SK-N-SH (cell line): ENCODE results near the gene OGG1. TPM values are rescaled to one million over a fixed set of nuclear protein-coding genes. Genes with fewer than 3 reads are reported as not detected.

Experiments used
- CTCF ChIA-PET: fragments of 300-600, 350-600 bp; formaldehyde crosslinking; extraction: SDS; loops from one replicate; lab custom pipeline; 2021; lab: Yijun Ruan, JAX
- POLR2A ChIA-PET: fragments of 350-600 bp; sonication (Branson Sonifier 250); formaldehyde crosslinking; extraction: SDS; loops from one replicate; lab custom pipeline; 2020; ENCODE audit warnings: antibody characterized with exemption, inconsistent platforms; lab: Yijun Ruan, JAX
- DNase-seq: peaks from one replicate; pipeline ENCODE4 v3.0.0; 2012
- H2AFZ ChIP-seq: fragments of 200-600 bp; sonication (generic); 2 replicates; pipeline ENCODE4 v1.8.1; 2016; ENCODE audit warnings: antibody characterized with exemption, mild to moderate bottlenecking, low read depth
- H3F3A ChIP-seq: fragments of 200-600 bp; sonication (generic); replicated peaks from 2 replicates; pipeline ENCODE3; 2016; ENCODE audit warnings: antibody characterized with exemption, mild to moderate bottlenecking; ENCODE audit not compliant: insufficient read depth
- H3K27ac ChIP-seq, 2 experiments: fragments of 200-500 bp in 1 of 2; fragments of 200-600 bp in 1 of 2; sonication (Bioruptor generic) in 1 of 2; sonication (generic), shearing (Covaris generic) in 1 of 2; 2 replicates each; pipeline versions ENCODE4 v1.5.1 to v1.6.1; 2014 to 2016; ENCODE audit warnings: low read depth in 2 of 2, inconsistent platforms in 1 of 2, low read length in 1 of 2, mild to moderate bottlenecking in 1 of 2, mixed read lengths in 1 of 2
- H3K27me3 ChIP-seq: fragments of 200-600 bp; sonication (generic), shearing (Covaris generic); 2 replicates; pipeline ENCODE4 v1.6.1; 2016; ENCODE audit warnings: mixed run types; ENCODE audit not compliant: insufficient read depth
- H3K36me3 ChIP-seq, 2 experiments: fragments of 200-500 bp in 1 of 2; fragments of 200-600 bp in 1 of 2; sonication (Bioruptor generic) in 1 of 2; sonication (generic) in 1 of 2; replicated peaks in 1 of 2; 2 replicates each; pipeline versions ENCODE3 to v1.5.1; 2014 to 2016; ENCODE audit warnings: low read length in 1 of 2, mild to moderate bottlenecking in 1 of 2; ENCODE audit not compliant: insufficient read depth in 2 of 2, control insufficient read depth in 1 of 2
- H3K4me1 ChIP-seq, 2 experiments: fragments of 200-500 bp in 1 of 2; fragments of 200-600 bp in 1 of 2; sonication (Bioruptor generic) in 1 of 2; sonication (generic), shearing (Covaris generic) in 1 of 2; 2 replicates each; pipeline versions ENCODE4 v1.5.1 to v1.6.1; 2014 to 2016; ENCODE audit warnings: low read depth in 1 of 2, low read length in 1 of 2, mixed run types in 1 of 2; ENCODE audit not compliant: insufficient read depth in 2 of 2, control insufficient read depth in 1 of 2
- H3K4me2 ChIP-seq: fragments of 200-600 bp; sonication (generic), shearing (Covaris generic); 2 replicates; pipeline ENCODE4 v1.6.1; 2017; ENCODE audit warnings: mixed run types
- H3K4me3 ChIP-seq, 2 experiments: fragments of 200-500 bp in 1 of 2; fragments of 200-600 bp in 1 of 2; sonication (Bioruptor generic) in 1 of 2; sonication (generic), shearing (Covaris generic) in 1 of 2; 2 replicates each; pipeline versions ENCODE4 v1.5.1 to v1.8.1; 2014 to 2016; ENCODE audit warnings: low read depth in 2 of 2, inconsistent platforms in 1 of 2, low read length in 1 of 2, mild to moderate bottlenecking in 1 of 2, mixed read lengths in 1 of 2, moderate library complexity in 1 of 2
- H3K79me2 ChIP-seq: fragments of 200-600 bp; sonication (generic); 2 replicates; pipeline ENCODE4 v1.8.1; 2017; ENCODE audit warnings: mild to moderate bottlenecking; ENCODE audit not compliant: insufficient read depth
- H3K9ac ChIP-seq: fragments of 200-600 bp; sonication (generic); 2 replicates; pipeline ENCODE4 v1.6.1; 2017; ENCODE audit warnings: mixed run types
- H3K9me2 ChIP-seq: fragments of 200-600 bp; sonication (generic); 2 replicates; pipeline ENCODE4 v1.6.1; 2017; ENCODE audit warnings: mixed run types
- H3K9me3 ChIP-seq: fragments of 200-600 bp; sonication (generic); 2 replicates; pipeline ENCODE4 v1.6.1; 2017; ENCODE audit warnings: mixed run types, mild to moderate bottlenecking, moderate library complexity
- H4K20me1 ChIP-seq: fragments of 200-600 bp; sonication (generic); 2 replicates; pipeline ENCODE4 v1.6.1; 2017; ENCODE audit warnings: mild to moderate bottlenecking, mixed run types; ENCODE audit not compliant: insufficient read depth
- EP300 ChIP-seq, 2 experiments: IDR thresholded peaks; 2 replicates each; pipeline versions ENCODE4 v1.4.0 to v1.6.1; 2012; ENCODE audit warnings: borderline replicate concordance in 1 of 2, low read depth in 1 of 2, low read length in 1 of 2
- FOSL2 ChIP-seq: IDR thresholded peaks from 2 replicates; pipeline ENCODE4 v1.4.0; 2012; ENCODE audit warnings: low read depth, mild to moderate bottlenecking, moderate library complexity, borderline replicate concordance
- FOXJ3 ChIP-seq: sonication (generic); formaldehyde crosslinking; IDR thresholded peaks from 2 replicates; pipeline ENCODE4 v1.5.1; 2020; ENCODE audit warnings: mild to moderate bottlenecking, missing genetic modification reagents
- GABPA ChIP-seq: IDR thresholded peaks from 2 replicates; pipeline ENCODE4 v1.4.0; 2012; ENCODE audit warnings: low read depth, mild to moderate bottlenecking
- GATA2 ChIP-seq: sonication (generic); formaldehyde crosslinking; IDR thresholded peaks from 2 replicates; pipeline ENCODE4 v1.5.0; 2020; ENCODE audit warnings: mild to moderate bottlenecking, missing genetic modification reagents
- NFIC ChIP-seq: IDR thresholded peaks from 2 replicates; pipeline ENCODE4 v1.4.0; 2012; ENCODE audit warnings: borderline replicate concordance
- RAD21 ChIP-seq: IDR thresholded peaks from 2 replicates; pipeline ENCODE4 v1.6.1; 2012; ENCODE audit warnings: mild to moderate bottlenecking, low read length
- SMC3 ChIP-seq: IDR thresholded peaks from 2 replicates; pipeline ENCODE4 v1.6.1; 2012; ENCODE audit warnings: low read depth, low read length, improper control_type of control experiment
- TEAD4 ChIP-seq: IDR thresholded peaks from 2 replicates; pipeline ENCODE4 v1.4.0; 2012; ENCODE audit warnings: mild to moderate bottlenecking, borderline replicate concordance; ENCODE audit not compliant: insufficient read depth
- USF2 ChIP-seq: fragments of 150-350 bp; IDR thresholded peaks from 2 replicates; pipeline ENCODE4 v1.6.1; 2017; ENCODE audit warnings: antibody characterized with exemption, low read length, low read depth, borderline replicate concordance
- WGBS: methylation state at CpG from one replicate; pipeline ENCODE4 v1.1.6; 2017; ENCODE audit warnings: low lambda C conversion rate; 5-methylcytosine and 5-hydroxymethylcytosine counted together
- polyA plus RNA-seq, 3 experiments: library from polyadenylated mRNA; depleted of rRNA; stranded (reverse); fragments of >200 nt; gene quantifications; 2 replicates each; pipeline ENCODE4 v1.2.3, GENCODE V29; 2012
- TF ChIP-seq, protein P1 (sequence below): fragments of 200-600 bp; sonication (generic); IDR thresholded peaks from 2 replicates; pipeline ENCODE4 v1.6.1; 2017; ENCODE audit warnings: antibody characterized with exemption, mild to moderate bottlenecking, moderate library complexity
- TF ChIP-seq, protein P2 (sequence below): IDR thresholded peaks from 2 replicates; pipeline ENCODE4 v1.6.1; 2012; ENCODE audit warnings: mild to moderate bottlenecking, low read depth, low read length, moderate library complexity

OGG1 gene
- polyA plus RNA-seq, 1 of the 3 experiments (the other 2 are of a cell fraction), result 26.8 TPM

- no peak for DNase-seq
- no peaks in the 10 kb centered on the region for H3K9me3 ChIP-seq
- H4K20me1 ChIP-seq, result peaks cover 17% of the 10 kb centered on the region; the same call in 1 of the 2 replicates
- TF ChIP-seq, protein P1, sequence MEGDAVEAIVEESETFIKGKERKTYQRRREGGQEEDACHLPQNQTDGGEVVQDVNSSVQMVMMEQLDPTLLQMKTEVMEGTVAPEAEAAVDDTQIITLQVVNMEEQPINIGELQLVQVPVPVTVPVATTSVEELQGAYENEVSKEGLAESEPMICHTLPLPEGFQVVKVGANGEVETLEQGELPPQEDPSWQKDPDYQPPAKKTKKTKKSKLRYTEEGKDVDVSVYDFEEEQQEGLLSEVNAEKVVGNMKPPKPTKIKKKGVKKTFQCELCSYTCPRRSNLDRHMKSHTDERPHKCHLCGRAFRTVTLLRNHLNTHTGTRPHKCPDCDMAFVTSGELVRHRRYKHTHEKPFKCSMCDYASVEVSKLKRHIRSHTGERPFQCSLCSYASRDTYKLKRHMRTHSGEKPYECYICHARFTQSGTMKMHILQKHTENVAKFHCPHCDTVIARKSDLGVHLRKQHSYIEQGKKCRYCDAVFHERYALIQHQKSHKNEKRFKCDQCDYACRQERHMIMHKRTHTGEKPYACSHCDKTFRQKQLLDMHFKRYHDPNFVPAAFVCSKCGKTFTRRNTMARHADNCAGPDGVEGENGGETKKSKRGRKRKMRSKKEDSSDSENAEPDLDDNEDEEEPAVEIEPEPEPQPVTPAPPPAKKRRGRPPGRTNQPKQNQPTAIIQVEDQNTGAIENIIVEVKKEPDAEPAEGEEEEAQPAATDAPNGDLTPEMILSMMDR, result no peak
- TF ChIP-seq, protein P2, sequence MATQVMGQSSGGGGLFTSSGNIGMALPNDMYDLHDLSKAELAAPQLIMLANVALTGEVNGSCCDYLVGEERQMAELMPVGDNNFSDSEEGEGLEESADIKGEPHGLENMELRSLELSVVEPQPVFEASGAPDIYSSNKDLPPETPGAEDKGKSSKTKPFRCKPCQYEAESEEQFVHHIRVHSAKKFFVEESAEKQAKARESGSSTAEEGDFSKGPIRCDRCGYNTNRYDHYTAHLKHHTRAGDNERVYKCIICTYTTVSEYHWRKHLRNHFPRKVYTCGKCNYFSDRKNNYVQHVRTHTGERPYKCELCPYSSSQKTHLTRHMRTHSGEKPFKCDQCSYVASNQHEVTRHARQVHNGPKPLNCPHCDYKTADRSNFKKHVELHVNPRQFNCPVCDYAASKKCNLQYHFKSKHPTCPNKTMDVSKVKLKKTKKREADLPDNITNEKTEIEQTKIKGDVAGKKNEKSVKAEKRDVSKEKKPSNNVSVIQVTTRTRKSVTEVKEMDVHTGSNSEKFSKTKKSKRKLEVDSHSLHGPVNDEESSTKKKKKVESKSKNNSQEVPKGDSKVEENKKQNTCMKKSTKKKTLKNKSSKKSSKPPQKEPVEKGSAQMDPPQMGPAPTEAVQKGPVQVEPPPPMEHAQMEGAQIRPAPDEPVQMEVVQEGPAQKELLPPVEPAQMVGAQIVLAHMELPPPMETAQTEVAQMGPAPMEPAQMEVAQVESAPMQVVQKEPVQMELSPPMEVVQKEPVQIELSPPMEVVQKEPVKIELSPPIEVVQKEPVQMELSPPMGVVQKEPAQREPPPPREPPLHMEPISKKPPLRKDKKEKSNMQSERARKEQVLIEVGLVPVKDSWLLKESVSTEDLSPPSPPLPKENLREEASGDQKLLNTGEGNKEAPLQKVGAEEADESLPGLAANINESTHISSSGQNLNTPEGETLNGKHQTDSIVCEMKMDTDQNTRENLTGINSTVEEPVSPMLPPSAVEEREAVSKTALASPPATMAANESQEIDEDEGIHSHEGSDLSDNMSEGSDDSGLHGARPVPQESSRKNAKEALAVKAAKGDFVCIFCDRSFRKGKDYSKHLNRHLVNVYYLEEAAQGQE, result no peak
- no peak for TF ChIP-seq RAD21
- no peak for TF ChIP-seq GATA2
- no peak for TF ChIP-seq FOSL2
- TF ChIP-seq NFIC, result no peak
- TF ChIP-seq EP300 (IDR thresholded peaks at IDR 0.05; ENCODE audit: borderline replicate concordance in 1 of 2, low read depth in 1 of 2, low read length in 1 of 2), result no peak
- no peak for TF ChIP-seq USF2
- no peak for TF ChIP-seq SMC3
- TF ChIP-seq TEAD4, result no peak
- TF ChIP-seq FOXJ3 (CRISPR knock-in tag), result no peak
- TF ChIP-seq GABPA, result no peak
- TF ChIP-seq, all 33 proteins: peak for 0
- Histone ChIP-seq H3K27ac (no peak overlapping the region), H3K4me3 (no peak overlapping the region), H3K4me2 (no peak overlapping the region), H3K4me1 (peaks cover 10 to 13% of the 10 kb centered on the region in 2 experiments; a peak in 1 of 4 replicates), H3K27me3 (no peaks in the 10 kb centered on the region), H2AFZ (no peak overlapping the region), H3K9me2 (no peaks in the 10 kb centered on the region), H3K9ac (no peak overlapping the region), H3K36me3 (peaks cover 38 to 51% of the 10 kb centered on the region in 2 experiments), H3K79me2 (peaks cover 89% of the 10 kb centered on the region), H3F3A (no peaks in the 10 kb centered on the region)
- WGBS, result 98% methylated on average over 5 of the region's 5 CpGs
- POLR2A ChIA-PET, result no interaction called here
- CTCF ChIA-PET, result interaction anchor here (1.4 kb wide), 1 partner anchor 292 kb away, joined by 3 read pairs; no protein-coding TSS in a partner anchor
Observed at GRCh38 chr3:9795207-9795606, 45.5 kb downstream of the OGG1 start.
